ENCODE measurements around the gene EML6.

DNA sequence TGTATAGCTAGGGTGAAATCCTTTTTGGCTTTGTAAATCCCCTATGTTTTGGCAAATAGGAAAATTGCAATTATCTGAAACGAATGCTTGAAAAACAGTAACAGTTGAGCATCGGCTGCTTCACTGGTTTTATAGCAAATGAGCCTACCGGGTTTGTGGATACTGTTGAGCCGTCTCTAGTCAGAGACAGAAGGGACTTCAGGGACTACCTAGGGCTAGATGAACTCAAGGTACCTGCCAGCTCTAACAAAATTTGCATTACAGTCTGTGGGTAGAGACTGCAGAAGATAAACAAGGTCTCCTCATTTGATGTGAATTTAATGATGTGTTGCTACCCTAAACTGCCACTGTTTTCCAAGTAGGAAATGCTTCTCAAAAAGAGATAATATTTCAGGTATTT lies 101.1 kb downstream of the EML6 start:
- TF ChIP-seq, protein P1, sequence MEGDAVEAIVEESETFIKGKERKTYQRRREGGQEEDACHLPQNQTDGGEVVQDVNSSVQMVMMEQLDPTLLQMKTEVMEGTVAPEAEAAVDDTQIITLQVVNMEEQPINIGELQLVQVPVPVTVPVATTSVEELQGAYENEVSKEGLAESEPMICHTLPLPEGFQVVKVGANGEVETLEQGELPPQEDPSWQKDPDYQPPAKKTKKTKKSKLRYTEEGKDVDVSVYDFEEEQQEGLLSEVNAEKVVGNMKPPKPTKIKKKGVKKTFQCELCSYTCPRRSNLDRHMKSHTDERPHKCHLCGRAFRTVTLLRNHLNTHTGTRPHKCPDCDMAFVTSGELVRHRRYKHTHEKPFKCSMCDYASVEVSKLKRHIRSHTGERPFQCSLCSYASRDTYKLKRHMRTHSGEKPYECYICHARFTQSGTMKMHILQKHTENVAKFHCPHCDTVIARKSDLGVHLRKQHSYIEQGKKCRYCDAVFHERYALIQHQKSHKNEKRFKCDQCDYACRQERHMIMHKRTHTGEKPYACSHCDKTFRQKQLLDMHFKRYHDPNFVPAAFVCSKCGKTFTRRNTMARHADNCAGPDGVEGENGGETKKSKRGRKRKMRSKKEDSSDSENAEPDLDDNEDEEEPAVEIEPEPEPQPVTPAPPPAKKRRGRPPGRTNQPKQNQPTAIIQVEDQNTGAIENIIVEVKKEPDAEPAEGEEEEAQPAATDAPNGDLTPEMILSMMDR (IDR thresholded peaks at IDR 0.05; ENCODE audit: low read depth, low read length) = no peak
- TF ChIP-seq POLR2A (IDR thresholded peaks at IDR 0.05; ENCODE audit: extremely low read depth, insufficient read length) = no peak
- TF ChIP-seq MYC (IDR thresholded peaks at IDR 0.05; ENCODE audit: low read depth, low read length) = no peak
- TF ChIP-seq, protein P2, sequence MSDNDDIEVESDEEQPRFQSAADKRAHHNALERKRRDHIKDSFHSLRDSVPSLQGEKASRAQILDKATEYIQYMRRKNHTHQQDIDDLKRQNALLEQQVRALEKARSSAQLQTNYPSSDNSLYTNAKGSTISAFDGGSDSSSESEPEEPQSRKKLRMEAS (IDR thresholded peaks at IDR 0.05; ENCODE audit: low read depth, low read length) = no peak
